ENCODE data around the gene ELAPOR2. TPM values are rescaled to one million over a fixed set of nuclear protein-coding genes. Genes with fewer than 3 reads are reported as not detected.
A peak's percentile ranks its signal among the peaks of the same experiment; 100 is the strongest.
"Not testable (repeated sequence)": the region's sequence is repeated elsewhere in the genome, so short reads cannot be mapped to it uniquely, and the experiment has no call there.

Gene ELAPOR2
- total RNA-seq, 2 donors from 2014 or later, result 15.5 to 19.9 TPM

GRCh38 chr7:87058744-87059524, 520 bp downstream of the ELAPOR2 start:
- no peak for TF ChIP-seq POLR2A (IDR thresholded peaks at IDR 0.05)
- no peak for TF ChIP-seq POLR2AphosphoS5 (IDR thresholded peaks at IDR 0.05)
- TF ChIP-seq CTCF (IDR thresholded peaks at IDR 0.05), result no peak
- H3K9me3 ChIP-seq, result no peaks in the 10 kb centered on the region
- WGBS, result 1% methylated on average over 26 of the region's 40 CpGs
- intact Hi-C loops (cut with DNase I), result loop anchor here (5.0 to 10.0 kb wide), 2 partner anchors 112 to 166 kb away; no protein-coding TSS in a partner anchor
- H3K4me3 ChIP-seq, result peak overlapping the region; percentile 50 to 65
- H3K27ac ChIP-seq, result peak overlapping the region; percentile 45 to 64
- no peaks in the 10 kb centered on the region for H3K27me3 ChIP-seq (replicated peaks; ENCODE audit: insufficient read depth)
- H3K36me3 ChIP-seq, result no peaks in the 10 kb centered on the region
- peak; percentile 13 for DNase-seq (ENCODE audit: low spot score)
- no peaks in the 10 kb centered on the region for H3K4me1 ChIP-seq (replicated peaks)

GRCh38 chr7:87057210-87057609, 2.2 kb downstream of the ELAPOR2 start:
- 93% methylated on average over 2 of the region's 2 CpGs for WGBS
- no peak overlapping the region for H3K4me3 ChIP-seq
- no peaks in the 10 kb centered on the region for H3K4me1 ChIP-seq (replicated peaks)
- no peaks in the 10 kb centered on the region for H3K27me3 ChIP-seq (replicated peaks; ENCODE audit: insufficient read depth)
- no peak overlapping the region for H3K27ac ChIP-seq
- H3K36me3 ChIP-seq, result no peaks in the 10 kb centered on the region
- H3K9me3 ChIP-seq, result no peaks in the 10 kb centered on the region
- no peak for DNase-seq (ENCODE audit: low spot score)
- TF ChIP-seq POLR2A (IDR thresholded peaks at IDR 0.05) (no peak), POLR2AphosphoS5 (IDR thresholded peaks at IDR 0.05) (no peak), CTCF (IDR thresholded peaks at IDR 0.05) (no peak)
- intact Hi-C loops (cut with DNase I), result loop anchor here (5.0 to 10.0 kb wide), 2 partner anchors 110 to 168 kb away; no protein-coding TSS in a partner anchor

DNA sequence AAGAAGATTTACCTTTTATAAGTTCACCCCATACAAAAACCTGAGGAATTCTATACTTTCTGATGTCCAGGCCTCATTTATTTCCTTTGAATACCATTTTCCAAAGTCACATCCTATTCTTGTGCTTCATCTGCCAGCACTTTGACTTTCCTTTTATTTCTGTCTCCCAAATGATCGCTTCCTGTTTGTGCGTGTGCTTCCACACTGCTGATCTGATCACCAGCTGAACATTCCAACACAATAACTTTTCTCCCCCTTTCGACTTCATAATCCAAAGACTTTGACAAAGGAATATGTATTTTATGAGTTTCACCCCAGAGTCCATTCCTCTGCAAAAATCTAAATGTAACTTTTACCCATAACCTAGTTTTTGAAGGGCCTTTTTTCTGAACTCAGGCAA, 3.1 kb downstream of the ELAPOR2 start:
- no peak for TF ChIP-seq POLR2AphosphoS5 (IDR thresholded peaks at IDR 0.05)
- TF ChIP-seq CTCF (IDR thresholded peaks at IDR 0.05), result no peak
- TF ChIP-seq POLR2A (IDR thresholded peaks at IDR 0.05), result no peak

DNA sequence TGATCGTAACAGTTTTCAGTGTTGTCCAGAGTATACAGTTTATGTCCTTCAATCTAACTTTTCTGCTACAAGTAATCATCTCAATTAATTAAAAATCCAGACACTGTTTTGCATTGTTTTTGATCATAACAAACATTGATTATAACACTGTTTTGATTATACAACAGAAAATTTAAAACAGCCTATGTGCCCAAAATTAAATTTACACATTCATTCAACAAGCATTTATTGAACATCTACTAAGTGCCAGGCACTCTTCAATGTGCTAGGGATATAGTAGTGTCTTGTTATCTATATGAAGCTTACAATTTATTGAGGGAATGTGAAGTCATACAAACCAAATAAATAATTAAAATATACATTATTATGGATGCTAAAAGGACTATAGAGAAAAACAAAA, 10.6 kb downstream of the ELAPOR2 start:
- TF ChIP-seq POLR2A (IDR thresholded peaks at IDR 0.05) (no peak), POLR2AphosphoS5 (IDR thresholded peaks at IDR 0.05) (no peak), CTCF (IDR thresholded peaks at IDR 0.05) (no peak)
- no peaks in the 10 kb centered on the region for H3K4me1 ChIP-seq (replicated peaks)
- no peak overlapping the region for H3K27ac ChIP-seq
- H3K36me3 ChIP-seq, result no peaks in the 10 kb centered on the region
- 98% methylated on average over 1 of the region's 1 CpG for WGBS
- no peaks in the 10 kb centered on the region for H3K27me3 ChIP-seq (replicated peaks; ENCODE audit: insufficient read depth)
- DNase-seq (ENCODE audit: low spot score), result no peak
- H3K4me3 ChIP-seq, result no peak overlapping the region
- intact Hi-C loops (cut with DNase I), result no loop called here
- H3K9me3 ChIP-seq, result no peaks in the 10 kb centered on the region

More for the DNA sequence above, 3.1 kb downstream of the ELAPOR2 start:
- WGBS, result 73% methylated on average over 3 of the region's 3 CpGs
- no peak overlapping the region for H3K27ac ChIP-seq
- H3K9me3 ChIP-seq, result no peaks in the 10 kb centered on the region
- no peaks in the 10 kb centered on the region for H3K36me3 ChIP-seq
- no peak for DNase-seq (ENCODE audit: low spot score)
- no peak overlapping the region for H3K4me3 ChIP-seq
- H3K4me1 ChIP-seq (replicated peaks), result no peaks in the 10 kb centered on the region
- intact Hi-C loops (cut with DNase I), result loop anchor here (5.0 to 10.0 kb wide), 2 partner anchors 109 to 168 kb away; no protein-coding TSS in a partner anchor
- no peaks in the 10 kb centered on the region for H3K27me3 ChIP-seq (replicated peaks; ENCODE audit: insufficient read depth)

GRCh38 chr7:87046456-87046855, 13.0 kb downstream of the ELAPOR2 start:
- no peaks in the 10 kb centered on the region for H3K9me3 ChIP-seq
- no peak for DNase-seq (ENCODE audit: low spot score)
- no peak for TF ChIP-seq POLR2AphosphoS5 (IDR thresholded peaks at IDR 0.05)
- TF ChIP-seq POLR2A (IDR thresholded peaks at IDR 0.05), result no peak
- TF ChIP-seq CTCF (IDR thresholded peaks at IDR 0.05), result no peak
- H3K4me1 ChIP-seq (replicated peaks), result no peaks in the 10 kb centered on the region
- H3K27ac ChIP-seq, result no peak overlapping the region
- intact Hi-C loops (cut with DNase I), result no loop called here
- 87% methylated on average over 5 of the region's 5 CpGs for WGBS
- no peaks in the 10 kb centered on the region for H3K27me3 ChIP-seq (replicated peaks; ENCODE audit: insufficient read depth)
- no peak overlapping the region for H3K4me3 ChIP-seq
- H3K36me3 ChIP-seq, result no peaks in the 10 kb centered on the region

- 89% methylated on average over 1 of the region's 2 CpGs for WGBS
- H3K27me3 ChIP-seq (replicated peaks; ENCODE audit: insufficient read depth); DNase-seq (ENCODE audit: low spot score); H3K27ac ChIP-seq; intact Hi-C loops (cut with DNase I); H3K4me1 ChIP-seq (replicated peaks); H3K36me3 ChIP-seq; H3K4me3 ChIP-seq; H3K9me3 ChIP-seq: not testable (repeated sequence)
These were observed 14.7 kb downstream of the ELAPOR2 start for GRCh38 chr7:87044713-87045112.

DNA sequence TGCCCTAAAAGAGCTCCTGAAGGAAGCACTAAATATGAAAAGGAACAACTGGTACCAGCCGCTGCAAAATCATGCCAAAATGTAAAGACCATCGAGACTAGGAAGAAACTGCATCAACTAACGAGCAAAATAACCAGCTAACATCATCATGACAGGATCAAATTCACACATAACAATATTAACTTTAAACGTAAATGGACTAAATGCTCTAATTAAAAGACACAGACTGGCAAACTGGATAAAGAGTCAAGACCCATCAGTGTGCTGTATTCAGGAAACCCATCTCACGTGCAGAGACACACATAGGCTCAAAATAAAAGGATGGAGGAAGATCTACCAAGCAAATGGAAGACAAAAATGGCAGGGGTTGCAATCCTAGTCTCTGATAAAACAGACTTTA, 17.9 kb downstream of the ELAPOR2 start:
- H3K9me3 ChIP-seq; H3K36me3 ChIP-seq; H3K27me3 ChIP-seq (replicated peaks; ENCODE audit: insufficient read depth); intact Hi-C loops (cut with DNase I); DNase-seq (ENCODE audit: low spot score); H3K27ac ChIP-seq; H3K4me3 ChIP-seq; H3K4me1 ChIP-seq (replicated peaks): not testable (repeated sequence)
- 97% methylated on average over 5 of the region's 5 CpGs for WGBS
